Measurements from ENCODE around the gene SART3. TPM values are rescaled to one million over a fixed set of nuclear protein-coding genes. Genes with fewer than 3 reads are reported as not detected.

SART3 gene
- total RNA-seq, 4 donors from 2014 or later, result 31.6 to 48.0 (median 40.1) TPM

GRCh38 chr12:108505129-108505528 lies 55.8 kb downstream of the SART3 start:
- peaks cover 0 to 16% (median 0%) of the 10 kb centered on the region in 4 donors for H3K27me3 ChIP-seq
- 63% methylated on average over 7 of the region's 7 CpGs for WGBS
- no peak for DNase-seq (ENCODE audit: extremely low spot score)

GRCh38 chr12:108502922-108503321 lies 58.1 kb downstream of the SART3 start:
- Histone ChIP-seq H3K4me1 (no peaks in the 10 kb centered on the region), H3K9me3 (peaks cover 0 to 11% (median 5%) of the 10 kb centered on the region in 4 donors), H3K27ac (replicated peaks in 1 of 4) (no peak overlapping the region), H3K27me3 (peaks cover 0 to 27% (median 0%) of the 10 kb centered on the region in 4 donors), H3K36me3 (no peaks in the 10 kb centered on the region), H3K4me3 (no peak overlapping the region)
- TF ChIP-seq POLR2A (IDR thresholded peaks at IDR 0.05; ENCODE audit: low read depth) (no peak), POLR2AphosphoS5 (IDR thresholded peaks at IDR 0.05) (no peak), EP300 (IDR thresholded peaks at IDR 0.05) (no peak)
- TF ChIP-seq, protein P1, sequence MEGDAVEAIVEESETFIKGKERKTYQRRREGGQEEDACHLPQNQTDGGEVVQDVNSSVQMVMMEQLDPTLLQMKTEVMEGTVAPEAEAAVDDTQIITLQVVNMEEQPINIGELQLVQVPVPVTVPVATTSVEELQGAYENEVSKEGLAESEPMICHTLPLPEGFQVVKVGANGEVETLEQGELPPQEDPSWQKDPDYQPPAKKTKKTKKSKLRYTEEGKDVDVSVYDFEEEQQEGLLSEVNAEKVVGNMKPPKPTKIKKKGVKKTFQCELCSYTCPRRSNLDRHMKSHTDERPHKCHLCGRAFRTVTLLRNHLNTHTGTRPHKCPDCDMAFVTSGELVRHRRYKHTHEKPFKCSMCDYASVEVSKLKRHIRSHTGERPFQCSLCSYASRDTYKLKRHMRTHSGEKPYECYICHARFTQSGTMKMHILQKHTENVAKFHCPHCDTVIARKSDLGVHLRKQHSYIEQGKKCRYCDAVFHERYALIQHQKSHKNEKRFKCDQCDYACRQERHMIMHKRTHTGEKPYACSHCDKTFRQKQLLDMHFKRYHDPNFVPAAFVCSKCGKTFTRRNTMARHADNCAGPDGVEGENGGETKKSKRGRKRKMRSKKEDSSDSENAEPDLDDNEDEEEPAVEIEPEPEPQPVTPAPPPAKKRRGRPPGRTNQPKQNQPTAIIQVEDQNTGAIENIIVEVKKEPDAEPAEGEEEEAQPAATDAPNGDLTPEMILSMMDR (IDR thresholded peaks at IDR 0.05), result no peak
- no peak for DNase-seq (ENCODE audit: extremely low spot score)
- 83% methylated on average over 2 of the region's 2 CpGs for WGBS
- intact Hi-C loops (cut with DNase I), result no loop called here

More at GRCh38 chr12:108505129-108505528, 55.8 kb downstream of the SART3 start:
- intact Hi-C loops (cut with DNase I), result loop anchor here (5.0 kb wide), 1 partner anchor 588 kb away; no protein-coding TSS in a partner anchor
- H3K27ac ChIP-seq (replicated peaks in 1 of 4), result no peak overlapping the region
- no peaks in the 10 kb centered on the region for H3K4me1 ChIP-seq
- H3K4me3 ChIP-seq, result no peak overlapping the region
- no peaks in the 10 kb centered on the region for H3K36me3 ChIP-seq
- TF ChIP-seq POLR2A (IDR thresholded peaks at IDR 0.05; ENCODE audit: low read depth), result no peak
- no peak for TF ChIP-seq POLR2AphosphoS5 (IDR thresholded peaks at IDR 0.05)
- TF ChIP-seq, protein P1 (IDR thresholded peaks at IDR 0.05), result no peak
- no peak for TF ChIP-seq EP300 (IDR thresholded peaks at IDR 0.05)
- H3K9me3 ChIP-seq, result peaks cover 0 to 11% (median 5%) of the 10 kb centered on the region in 4 donors

GRCh38 chr12:108498136-108498535 lies 62.8 kb downstream of the SART3 start:
- no peak overlapping the region for H3K4me3 ChIP-seq
- no peaks in the 10 kb centered on the region for H3K4me1 ChIP-seq
- DNase-seq (ENCODE audit: extremely low spot score), result no peak
- intact Hi-C loops (cut with DNase I), result no loop called here
- peaks cover 0 to 6% (median 3%) of the 10 kb centered on the region in 4 donors for H3K9me3 ChIP-seq
- H3K27me3 ChIP-seq, result peaks cover 0 to 39% (median 0%) of the 10 kb centered on the region in 4 donors
- H3K36me3 ChIP-seq, result no peaks in the 10 kb centered on the region
- H3K27ac ChIP-seq (replicated peaks in 1 of 4), result no peak overlapping the region
- WGBS, result 79% methylated on average over 11 of the region's 11 CpGs
- TF ChIP-seq POLR2A (IDR thresholded peaks at IDR 0.05; ENCODE audit: low read depth) (no peak), EP300 (IDR thresholded peaks at IDR 0.05) (no peak), POLR2AphosphoS5 (IDR thresholded peaks at IDR 0.05) (no peak)
- TF ChIP-seq, protein P1 (IDR thresholded peaks at IDR 0.05), result no peak

GRCh38 chr12:108495823-108496579 lies 65.0 kb downstream of the SART3 start:
- Histone ChIP-seq H3K4me1 (no peaks in the 10 kb centered on the region), H3K36me3 (no peaks in the 10 kb centered on the region), H3K9me3 (no peaks in the 10 kb centered on the region), H3K27me3 (peaks cover 0 to 29% (median 0%) of the 10 kb centered on the region in 4 donors), H3K4me3 (no peak overlapping the region), H3K27ac (replicated peaks in 1 of 4) (no peak overlapping the region)
- WGBS, result 87% methylated on average over 9 of the region's 11 CpGs
- TF ChIP-seq, protein P1 (IDR thresholded peaks at IDR 0.05), result no peak
- TF ChIP-seq POLR2A (IDR thresholded peaks at IDR 0.05; ENCODE audit: low read depth) (no peak), POLR2AphosphoS5 (IDR thresholded peaks at IDR 0.05) (no peak), EP300 (IDR thresholded peaks at IDR 0.05) (no peak)
- DNase-seq (ENCODE audit: extremely low spot score), result no peak
- intact Hi-C loops (cut with DNase I), result no loop called here
